HUES64 (cell line): ENCODE results near the gene PFKL.

ENCODE experiments used
- H3K27ac ChIP-seq: 2 replicates; pipeline ENCODE4 v1.7.0; 2013; ENCODE audit warnings: low read depth, low read length, inconsistent platforms
- H3K27me3 ChIP-seq: 2 replicates; pipeline ENCODE4 v1.6.1; 2013; ENCODE audit warnings: mild to moderate bottlenecking, low read length; ENCODE audit not compliant: insufficient read depth
- H3K36me3 ChIP-seq: 2 replicates; pipeline ENCODE4 v1.6.1; 2013; ENCODE audit warnings: mild to moderate bottlenecking, low read length; ENCODE audit not compliant: insufficient read depth
- H3K4me1 ChIP-seq: 2 replicates; pipeline ENCODE4 v1.6.1; 2013; ENCODE audit warnings: mild to moderate bottlenecking, low read length, moderate library complexity; ENCODE audit not compliant: insufficient read depth
- H3K4me3 ChIP-seq: 2 replicates; pipeline ENCODE4 v1.5.1; 2013; ENCODE audit warnings: mild to moderate bottlenecking, low read length, moderate library complexity
- H3K9ac ChIP-seq: 2 replicates; pipeline ENCODE4 v1.6.1; 2013; ENCODE audit warnings: mild to moderate bottlenecking, low read depth, low read length
- H3K9me3 ChIP-seq: 2 replicates; pipeline ENCODE4 v1.6.1; 2013; ENCODE audit warnings: low read depth, low read length; ENCODE audit not compliant: insufficient read depth
- WGBS: fragments of 150-250, 120-280 bp; methylation state at CpG from one replicate; pipeline ENCODE4 v1.1.7; 2013; ENCODE audit warnings: missing lambda C conversion rate; 5-methylcytosine and 5-hydroxymethylcytosine counted together

Gene PFKL

DNA sequence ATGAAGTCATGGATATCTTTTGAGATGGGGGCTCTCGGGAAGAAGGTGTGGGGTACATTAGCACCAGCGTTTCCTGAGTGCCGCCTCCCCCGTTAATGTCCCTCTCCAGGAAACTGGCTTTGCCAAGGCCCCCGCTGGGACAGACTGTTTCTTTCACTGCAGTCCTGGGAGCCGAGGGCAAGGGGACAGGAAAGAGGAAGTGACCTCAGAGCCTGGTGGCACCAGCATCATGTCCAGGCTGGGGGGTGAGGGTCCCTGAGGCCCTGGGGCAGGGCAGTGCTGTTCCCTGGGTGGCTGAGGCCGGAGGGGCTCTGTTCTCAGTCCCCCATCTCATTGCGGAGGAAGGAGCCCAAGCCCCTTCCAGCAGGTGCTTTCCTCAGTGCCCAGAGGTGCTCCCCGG, 5.8 kb downstream of the PFKL start:
- no peak overlapping the region for H3K9ac ChIP-seq
- 94% methylated on average over 9 of the region's 9 CpGs for WGBS
- H3K27ac ChIP-seq: no peak overlapping the region
- no peaks in the 10 kb centered on the region for H3K9me3 ChIP-seq
- H3K4me1 ChIP-seq: peaks cover 4% of the 10 kb centered on the region
- H3K27me3 ChIP-seq: no peaks in the 10 kb centered on the region
- H3K4me3 ChIP-seq: no peak overlapping the region
- H3K36me3 ChIP-seq: peaks cover 12% of the 10 kb centered on the region

DNA sequence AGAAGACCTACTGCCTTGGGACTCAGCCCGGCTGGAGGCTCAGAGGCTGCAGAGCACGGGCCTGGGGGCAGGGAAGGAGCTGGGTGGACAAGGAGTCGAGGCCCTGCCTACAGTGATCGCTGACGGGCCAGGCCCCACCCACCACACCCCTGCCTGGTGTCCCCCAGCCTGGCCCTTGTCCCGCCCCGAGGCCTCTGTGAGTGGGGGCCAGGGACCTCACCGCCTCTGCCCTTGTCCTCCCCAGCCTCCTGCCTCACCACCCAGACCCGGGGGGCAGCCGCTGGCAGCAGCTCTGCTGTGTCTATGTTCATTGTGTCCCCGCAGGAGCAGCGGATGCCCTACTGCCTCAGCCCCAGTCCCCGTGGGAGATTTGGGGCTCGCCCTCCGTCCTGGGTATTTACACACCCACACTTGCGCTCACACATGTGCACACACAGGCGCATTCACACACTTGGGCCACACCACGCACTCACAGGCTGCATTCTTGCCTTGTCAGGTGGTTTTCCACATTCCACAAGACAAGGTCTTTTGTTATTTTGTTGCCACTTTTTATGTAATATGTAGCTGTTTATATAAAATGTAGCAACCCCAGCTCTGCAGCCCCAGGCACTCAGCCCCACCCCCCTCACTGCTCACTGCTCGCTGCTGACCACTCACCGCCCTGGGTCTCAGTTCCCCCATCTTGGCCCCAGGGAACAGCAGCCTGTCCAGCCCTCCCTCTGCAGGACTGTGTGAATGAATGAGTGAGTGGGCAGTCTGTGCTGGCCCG, 7.3 kb downstream of the PFKL start:
- Histone ChIP-seq H3K36me3 (peaks cover 23% of the 10 kb centered on the region), H3K9ac (no peak overlapping the region), H3K4me3 (no peak overlapping the region), H3K27me3 (no peaks in the 10 kb centered on the region), H3K4me1 (peaks cover 4% of the 10 kb centered on the region), H3K27ac (no peak overlapping the region), H3K9me3 (no peaks in the 10 kb centered on the region)
- whole genome bisulfite sequencing: 95% methylated on average over 21 of the region's 21 CpGs

DNA sequence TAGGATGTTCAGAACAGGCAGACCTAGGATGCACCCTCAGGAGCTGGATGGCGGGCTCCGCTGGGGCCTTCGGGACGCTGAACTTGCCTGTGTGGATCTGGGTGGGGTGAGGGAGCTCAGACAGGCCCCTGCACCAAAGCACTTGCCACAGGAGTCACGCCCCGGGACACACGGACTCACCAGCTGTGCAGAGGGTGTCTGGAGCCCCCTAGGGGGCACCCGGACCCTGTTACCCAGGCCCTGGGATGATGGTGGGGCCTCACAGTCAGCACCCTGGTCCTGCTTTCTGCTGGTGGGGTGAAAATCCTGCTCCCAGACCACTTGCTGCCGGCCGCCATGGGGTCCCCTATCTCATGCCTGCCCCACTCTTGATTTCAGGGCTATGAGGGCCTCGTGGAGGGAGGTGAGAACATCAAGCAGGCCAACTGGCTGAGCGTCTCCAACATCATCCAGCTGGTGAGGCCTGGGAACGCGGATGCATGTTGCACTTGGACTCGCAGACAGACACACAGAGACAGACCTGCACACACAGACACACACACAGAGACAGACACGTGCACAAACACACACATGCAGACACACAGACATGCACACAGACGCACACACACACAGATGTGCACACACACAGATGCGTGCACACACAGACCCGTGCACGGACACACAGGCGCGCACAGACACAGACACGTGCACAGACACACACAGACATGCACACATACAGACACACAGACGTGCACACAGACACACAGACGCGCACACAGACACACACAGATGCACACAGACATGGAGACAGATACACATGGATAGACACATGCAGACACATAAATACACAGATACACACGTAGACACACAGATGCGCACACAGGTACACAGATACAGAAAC, 11.0 kb downstream of the PFKL start:
- Histone ChIP-seq H3K9me3 (no peaks in the 10 kb centered on the region), H3K27me3 (no peaks in the 10 kb centered on the region), H3K27ac (no peak overlapping the region), H3K4me1 (peaks cover 4% of the 10 kb centered on the region), H3K9ac (no peak overlapping the region), H3K36me3 (peaks cover 46% of the 10 kb centered on the region), H3K4me3 (no peak overlapping the region)
- WGBS: 95% methylated on average over 28 of the region's 28 CpGs

DNA sequence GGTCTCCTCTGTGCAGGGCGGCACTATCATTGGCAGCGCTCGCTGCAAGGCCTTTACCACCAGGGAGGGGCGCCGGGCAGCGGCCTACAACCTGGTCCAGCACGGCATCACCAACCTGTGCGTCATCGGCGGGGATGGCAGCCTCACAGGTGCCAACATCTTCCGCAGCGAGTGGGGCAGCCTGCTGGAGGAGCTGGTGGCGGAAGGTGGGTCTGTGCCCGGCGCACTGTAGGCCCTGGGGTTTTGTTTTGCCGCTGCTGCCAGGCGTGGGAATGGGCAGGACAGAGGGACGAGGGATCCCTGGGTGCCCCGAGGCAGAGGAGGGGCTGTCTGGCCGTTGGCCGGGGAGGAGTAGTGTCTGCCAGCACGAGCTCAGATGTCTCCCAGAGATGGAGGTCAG, 12.2 kb downstream of the PFKL start:
- no peak overlapping the region for H3K4me3 ChIP-seq
- H3K4me1 ChIP-seq: peaks cover 4% of the 10 kb centered on the region
- no peaks in the 10 kb centered on the region for H3K27me3 ChIP-seq
- no peak overlapping the region for H3K27ac ChIP-seq
- WGBS: 96% methylated on average over 22 of the region's 22 CpGs
- peaks cover 52% of the 10 kb centered on the region for H3K36me3 ChIP-seq
- H3K9me3 ChIP-seq: no peaks in the 10 kb centered on the region
- no peak overlapping the region for H3K9ac ChIP-seq

DNA sequence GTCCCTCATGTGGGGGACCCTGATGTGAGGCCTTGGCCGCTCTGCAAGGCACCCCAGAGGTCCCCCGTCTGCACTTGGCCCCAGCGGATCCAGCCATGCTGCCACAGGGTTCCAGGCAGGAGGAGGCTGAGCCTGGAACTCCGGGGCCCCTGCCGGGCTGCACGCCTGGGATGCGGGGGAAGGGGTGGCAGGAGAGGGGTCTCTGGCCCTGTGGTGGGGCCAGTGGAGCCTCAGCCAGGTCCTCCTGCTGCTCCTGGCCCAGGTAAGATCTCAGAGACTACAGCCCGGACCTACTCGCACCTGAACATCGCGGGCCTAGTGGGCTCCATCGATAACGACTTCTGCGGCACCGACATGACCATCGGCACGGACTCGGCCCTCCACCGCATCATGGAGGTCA, 12.9 kb downstream of the PFKL start:
- Histone ChIP-seq H3K36me3 (peaks cover 56% of the 10 kb centered on the region), H3K9ac (no peak overlapping the region), H3K4me1 (peaks cover 4% of the 10 kb centered on the region), H3K4me3 (no peak overlapping the region), H3K9me3 (no peaks in the 10 kb centered on the region), H3K27ac (no peak overlapping the region), H3K27me3 (no peaks in the 10 kb centered on the region)
- 96% methylated on average over 19 of the region's 19 CpGs for WGBS

DNA sequence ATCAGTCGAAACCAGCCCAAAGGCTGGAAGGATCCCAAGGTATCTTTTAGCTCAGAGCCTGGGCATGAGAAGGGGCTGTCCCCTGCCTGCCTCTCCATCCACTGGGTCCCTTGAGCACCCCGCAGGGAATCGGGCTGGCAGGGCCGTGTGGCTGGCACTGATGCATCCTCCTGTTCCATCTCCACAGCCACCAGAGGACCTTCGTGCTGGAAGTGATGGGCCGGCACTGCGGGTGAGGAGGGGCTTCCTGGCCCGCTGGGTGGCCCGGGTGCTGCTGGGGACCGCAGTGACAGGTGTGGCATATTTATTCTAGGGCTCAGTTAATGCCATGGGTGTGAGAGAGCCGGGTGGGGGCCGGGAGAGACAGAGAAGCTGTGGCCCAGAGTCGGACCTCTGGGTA, 13.6 kb downstream of the PFKL start:
- Histone ChIP-seq H3K4me3 (no peak overlapping the region), H3K4me1 (peaks cover 4% of the 10 kb centered on the region), H3K27me3 (no peaks in the 10 kb centered on the region), H3K36me3 (peaks cover 62% of the 10 kb centered on the region), H3K27ac (no peak overlapping the region), H3K9me3 (no peaks in the 10 kb centered on the region), H3K9ac (no peak overlapping the region)
- 94% methylated on average over 13 of the region's 13 CpGs for WGBS

DNA sequence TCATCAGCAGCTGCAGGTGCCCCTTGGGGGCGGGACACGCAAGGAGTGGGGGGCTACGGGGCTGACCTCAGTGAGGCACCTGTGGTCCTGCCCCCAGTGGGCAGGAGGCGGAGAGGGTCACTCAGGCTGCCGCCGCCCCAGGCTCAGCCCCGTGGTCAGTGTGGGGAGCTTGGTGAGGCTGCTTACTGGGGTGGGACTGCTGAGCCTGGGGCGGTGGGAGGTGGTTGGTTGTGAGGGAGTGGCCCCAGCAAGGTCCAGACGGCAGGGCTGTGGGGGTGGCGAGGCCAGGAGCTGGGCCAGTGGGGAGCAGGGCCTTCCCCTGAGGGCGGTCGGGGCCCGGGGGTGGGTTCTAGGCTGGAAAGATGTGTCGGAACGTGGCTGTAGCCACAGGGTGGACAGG, 14.3 kb downstream of the PFKL start:
- Histone ChIP-seq H3K4me3 (no peak overlapping the region), H3K27ac (no peak overlapping the region), H3K4me1 (0 out of 2 replicates have a peak, but pooled peaks cover under 1% of the 10 kb centered on the region), H3K9ac (no peak overlapping the region), H3K27me3 (no peaks in the 10 kb centered on the region), H3K36me3 (peaks cover 64% of the 10 kb centered on the region), H3K9me3 (no peaks in the 10 kb centered on the region)
- 93% methylated on average over 15 of the region's 15 CpGs for WGBS

DNA sequence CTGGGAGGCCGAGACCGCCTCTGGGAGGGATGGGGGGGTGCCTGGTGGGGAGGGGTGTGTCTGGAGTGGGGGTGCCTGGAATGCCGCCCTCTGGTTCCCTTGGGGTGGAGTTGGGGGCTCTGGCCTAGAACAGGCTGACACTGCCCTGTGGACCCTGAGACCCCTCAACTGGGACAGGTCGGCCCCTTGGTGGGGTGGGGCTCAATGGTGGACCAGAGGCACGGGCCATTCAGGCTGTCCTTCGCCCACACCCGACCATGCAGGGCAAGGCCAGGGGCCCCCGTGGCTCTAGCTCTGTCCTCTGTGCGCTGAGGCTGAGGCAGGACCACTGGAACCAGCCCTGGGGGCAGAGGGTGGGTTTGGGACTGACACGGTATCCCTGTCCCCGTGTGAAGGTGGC, 14.7 kb downstream of the PFKL start:
- no peaks in the 10 kb centered on the region for H3K4me1 ChIP-seq
- H3K4me3 ChIP-seq: no peak overlapping the region
- WGBS: 92% methylated on average over 11 of the region's 11 CpGs
- no peak overlapping the region for H3K27ac ChIP-seq
- H3K36me3 ChIP-seq: peaks cover 68% of the 10 kb centered on the region
- no peaks in the 10 kb centered on the region for H3K27me3 ChIP-seq
- no peak overlapping the region for H3K9ac ChIP-seq
- no peaks in the 10 kb centered on the region for H3K9me3 ChIP-seq

DNA sequence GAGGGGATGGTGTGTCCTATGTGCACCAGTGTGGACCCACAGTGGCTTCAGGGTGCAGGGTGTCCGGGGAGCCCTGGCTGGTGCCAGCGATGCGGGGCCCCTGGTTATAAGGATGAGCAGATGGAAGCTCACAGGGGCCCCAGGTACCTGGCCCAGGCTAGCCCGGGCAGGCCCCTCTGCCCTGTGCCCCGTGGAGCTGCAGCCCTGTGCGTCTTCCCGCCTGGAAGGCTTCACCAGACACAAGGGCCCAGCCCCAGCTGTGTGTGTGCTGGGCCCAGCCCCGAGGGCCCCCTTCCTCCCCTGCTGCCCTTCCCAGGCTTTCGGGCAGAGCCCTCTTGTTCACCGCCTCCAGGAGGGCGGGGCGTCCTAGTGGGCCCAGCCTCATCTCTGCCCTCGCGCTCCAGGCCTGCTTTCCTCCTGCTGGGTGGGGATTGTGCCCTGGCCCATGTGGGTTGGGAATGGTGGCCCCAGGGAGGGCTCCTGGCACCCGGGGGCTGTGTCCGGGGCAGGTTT, 15.9 kb downstream of the PFKL start:
- Histone ChIP-seq H3K27me3 (no peaks in the 10 kb centered on the region), H3K27ac (no peak overlapping the region), H3K4me3 (no peak overlapping the region), H3K4me1 (no peaks in the 10 kb centered on the region), H3K9ac (no peak overlapping the region), H3K36me3 (peaks cover 70% of the 10 kb centered on the region), H3K9me3 (no peaks in the 10 kb centered on the region)
- 92% methylated on average over 16 of the region's 16 CpGs for WGBS

DNA sequence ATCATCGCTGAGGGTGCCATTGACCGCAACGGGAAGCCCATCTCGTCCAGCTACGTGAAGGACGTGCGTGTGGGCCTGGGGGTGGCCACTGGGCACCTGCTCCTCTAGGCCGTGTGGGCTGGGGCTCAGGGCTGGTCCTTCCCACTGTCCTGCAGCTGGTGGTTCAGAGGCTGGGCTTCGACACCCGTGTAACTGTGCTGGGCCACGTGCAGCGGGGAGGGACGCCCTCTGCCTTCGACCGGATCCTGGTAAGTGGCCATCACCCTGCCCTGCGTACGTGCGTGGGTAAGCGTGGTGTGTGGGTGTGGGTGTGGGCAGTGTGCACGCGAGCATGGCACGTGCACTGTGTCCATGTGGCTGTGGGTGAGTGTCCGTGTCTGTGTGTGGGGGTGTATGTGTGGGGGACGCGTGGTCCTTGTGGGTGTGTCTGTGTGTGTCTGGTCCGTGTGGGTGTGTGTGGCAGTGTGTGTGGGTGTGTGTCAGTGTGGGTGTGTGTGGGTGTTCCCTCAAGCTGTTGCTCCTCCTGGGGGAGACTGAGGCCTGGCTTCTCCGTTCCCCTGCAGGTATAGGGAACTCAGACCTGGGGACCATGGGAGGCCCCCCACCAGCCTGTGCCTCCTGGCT, 16.5 kb downstream of the PFKL start:
- Histone ChIP-seq H3K27me3 (no peaks in the 10 kb centered on the region), H3K27ac (no peak overlapping the region), H3K9ac (no peak overlapping the region), H3K4me3 (no peak overlapping the region), H3K36me3 (peaks cover 63% of the 10 kb centered on the region), H3K9me3 (no peaks in the 10 kb centered on the region), H3K4me1 (no peaks in the 10 kb centered on the region)
- WGBS: 97% methylated on average over 27 of the region's 27 CpGs

DNA sequence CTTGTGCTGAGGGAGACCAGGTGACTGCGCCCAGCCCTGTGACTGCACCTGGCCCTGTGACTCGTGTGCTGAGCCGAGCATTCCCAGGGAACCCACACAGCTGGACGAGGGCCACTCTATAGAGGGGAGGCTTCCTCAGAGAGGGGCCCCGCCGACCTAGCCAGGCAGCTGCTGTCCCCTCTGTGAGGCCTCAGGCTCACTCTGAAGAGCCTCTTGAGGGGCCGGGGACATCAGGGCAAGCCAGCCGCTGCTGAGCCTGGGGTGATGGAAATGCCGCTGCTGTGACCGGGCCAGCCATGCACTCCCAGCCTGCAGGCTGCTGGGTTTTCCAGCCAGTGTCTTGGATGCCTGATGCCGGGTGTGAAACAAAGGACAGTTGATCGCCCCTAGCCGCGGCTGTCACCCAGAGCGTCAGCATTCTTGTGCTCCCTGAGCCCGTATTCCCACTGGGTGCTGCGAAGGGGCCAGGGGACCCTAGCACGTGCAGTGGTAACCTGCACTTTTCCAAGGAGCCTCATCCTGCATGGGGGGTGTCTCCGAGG, 17.5 kb downstream of the PFKL start:
- WGBS: 96% methylated on average over 19 of the region's 19 CpGs
- Histone ChIP-seq H3K36me3 (peaks cover 58% of the 10 kb centered on the region), H3K9me3 (no peaks in the 10 kb centered on the region), H3K4me3 (no peak overlapping the region), H3K4me1 (no peaks in the 10 kb centered on the region), H3K27me3 (no peaks in the 10 kb centered on the region), H3K9ac (no peak overlapping the region), H3K27ac (no peak overlapping the region)
